NCI-H510A treated with DMSO at 0.1 percent for 48 hours (cell line): ENCODE results near the gene PHYHD1.

Experiments
- DNase-seq: peaks from one replicate; lab custom pipeline; 2025; lab: John Stamatoyannopoulos, UW

PHYHD1 gene

GRCh38 chr9:128969491-128969890 is 48.7 kb downstream of the PHYHD1 start:
- DNase-seq, result no peak

DNA sequence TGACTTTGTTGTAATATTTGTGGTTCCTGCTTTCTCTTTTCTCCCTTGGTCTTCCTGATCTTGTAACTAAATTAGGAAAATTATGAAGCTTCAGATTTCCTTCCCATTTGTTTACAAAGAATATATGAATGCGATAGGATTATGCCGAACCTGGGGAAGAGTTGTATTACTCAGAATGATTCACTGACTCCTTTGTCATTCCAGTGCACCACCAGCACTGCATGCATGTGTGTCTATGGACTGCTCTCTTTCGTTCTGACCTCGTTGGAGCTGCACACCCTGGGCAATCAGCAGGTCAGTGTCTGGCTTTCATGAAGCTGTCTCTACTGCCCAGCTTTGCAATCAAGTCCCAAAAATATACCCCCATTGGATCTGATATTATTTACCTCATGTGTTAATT is 52.2 kb downstream of the PHYHD1 start:
- no peak for DNase-seq

- DNase-seq, result no peak
Measured at GRCh38 chr9:128979111-128979510, 58.3 kb downstream of the PHYHD1 start.

DNA sequence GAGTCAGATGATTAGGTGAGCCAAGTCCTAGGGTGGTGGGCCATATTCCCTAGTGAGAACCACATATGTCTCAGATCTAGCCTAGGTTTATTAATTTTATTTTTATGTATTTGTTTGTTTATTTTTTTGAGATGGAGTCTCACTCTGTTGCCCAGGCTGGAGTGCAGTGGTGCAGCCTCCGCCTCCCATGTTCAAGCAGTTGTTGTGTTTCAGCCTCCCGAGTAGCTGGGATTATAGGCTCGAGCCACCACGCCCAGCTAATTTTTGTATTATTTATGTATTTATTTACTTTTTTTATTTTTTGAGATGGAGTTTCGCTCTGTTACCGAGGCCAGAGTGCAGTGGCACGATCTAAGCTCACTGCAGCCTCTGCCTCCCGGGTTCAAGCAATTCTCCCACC is 62.8 kb downstream of the PHYHD1 start:
- no peak for DNase-seq

DNA sequence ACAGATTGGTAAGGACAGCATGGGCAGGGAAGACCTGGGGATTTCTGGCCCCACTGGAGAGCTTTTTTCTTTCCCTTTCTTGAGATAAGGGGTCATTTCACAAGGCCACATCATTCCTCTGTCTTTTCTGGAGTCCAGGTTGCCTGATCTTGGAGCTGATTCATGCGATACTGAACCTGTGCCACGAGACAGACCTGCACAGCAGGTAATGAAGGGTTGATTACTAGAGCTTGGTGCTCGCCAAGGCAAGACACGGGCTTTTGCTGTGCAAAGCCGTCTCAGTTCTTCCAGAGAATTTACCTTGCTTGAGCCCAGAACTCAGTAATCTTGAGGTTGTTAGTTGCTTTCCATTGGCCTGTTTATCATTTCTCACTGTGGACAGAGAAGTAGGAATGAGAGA is 65.9 kb downstream of the PHYHD1 start:
- no peak for DNase-seq

DNA sequence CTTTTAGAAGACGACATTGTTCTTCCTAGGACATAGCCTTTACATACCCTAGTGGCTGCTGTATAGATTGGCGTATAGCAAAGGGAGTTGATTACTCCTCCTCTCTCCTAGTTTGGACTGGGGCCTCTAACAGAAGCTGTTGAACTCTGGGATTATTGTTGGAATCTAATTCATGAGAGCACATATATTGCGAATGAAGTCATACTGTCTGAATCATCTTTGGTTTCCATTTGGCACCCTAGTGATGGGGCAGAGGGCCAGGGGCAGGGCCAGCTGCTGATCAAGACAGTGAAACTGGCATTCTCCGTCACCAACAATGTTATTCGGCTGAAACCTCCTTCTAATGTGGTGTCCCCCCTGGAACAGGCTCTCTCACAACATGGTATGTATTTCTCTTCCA is 67.0 kb downstream of the PHYHD1 start:
- DNase-seq, result no peak
